Measurements from ENCODE around the gene PRSS27.
"Not testable (repeated sequence)": the region's sequence is repeated elsewhere in the genome, so short reads cannot be mapped to it uniquely, and the experiment has no call there.

PRSS27 gene

DNA sequence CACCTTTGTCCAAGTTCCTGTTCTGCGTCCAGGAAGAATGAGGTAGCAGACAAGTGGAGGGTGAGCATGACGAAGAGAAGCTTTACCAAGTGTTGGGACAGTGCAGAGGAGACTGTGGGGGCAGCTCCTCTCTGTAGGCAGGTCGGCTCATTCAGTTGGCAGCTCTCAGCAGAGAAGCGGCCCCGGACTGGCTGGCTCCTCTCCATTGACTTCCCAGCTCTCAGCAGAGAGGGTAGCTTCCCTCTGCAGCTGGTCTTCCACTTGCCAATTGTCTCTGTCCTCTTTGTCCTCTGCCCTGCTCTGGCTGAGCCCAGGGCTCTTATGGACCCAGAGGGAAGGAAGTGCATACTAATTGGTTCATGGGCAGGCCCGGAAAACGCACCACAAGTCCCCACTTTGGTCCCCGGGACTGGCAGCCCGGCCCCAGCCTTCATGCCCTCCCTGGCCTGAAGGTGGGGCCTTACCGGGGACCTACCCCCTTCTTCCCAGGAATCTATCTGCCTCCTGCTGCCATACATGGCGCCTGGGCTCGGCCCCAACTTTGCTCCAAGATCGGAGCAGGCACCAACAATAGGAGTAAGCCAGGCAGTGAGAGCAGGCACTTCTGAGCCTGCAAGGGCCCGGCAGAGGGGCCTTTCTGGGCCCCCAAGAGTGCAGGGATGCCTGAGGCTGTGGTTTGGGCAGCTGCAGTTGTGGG, 27.6 kb downstream of the PRSS27 start:
- DNase-seq, result no peak

- DNase-seq, result no peak
Measured at GRCh38 chr16:2691491-2692248, 28.4 kb downstream of the PRSS27 start.

GRCh38 chr16:2690852-2691251, 29.2 kb downstream of the PRSS27 start:
- DNase-seq, result no peak

DNA sequence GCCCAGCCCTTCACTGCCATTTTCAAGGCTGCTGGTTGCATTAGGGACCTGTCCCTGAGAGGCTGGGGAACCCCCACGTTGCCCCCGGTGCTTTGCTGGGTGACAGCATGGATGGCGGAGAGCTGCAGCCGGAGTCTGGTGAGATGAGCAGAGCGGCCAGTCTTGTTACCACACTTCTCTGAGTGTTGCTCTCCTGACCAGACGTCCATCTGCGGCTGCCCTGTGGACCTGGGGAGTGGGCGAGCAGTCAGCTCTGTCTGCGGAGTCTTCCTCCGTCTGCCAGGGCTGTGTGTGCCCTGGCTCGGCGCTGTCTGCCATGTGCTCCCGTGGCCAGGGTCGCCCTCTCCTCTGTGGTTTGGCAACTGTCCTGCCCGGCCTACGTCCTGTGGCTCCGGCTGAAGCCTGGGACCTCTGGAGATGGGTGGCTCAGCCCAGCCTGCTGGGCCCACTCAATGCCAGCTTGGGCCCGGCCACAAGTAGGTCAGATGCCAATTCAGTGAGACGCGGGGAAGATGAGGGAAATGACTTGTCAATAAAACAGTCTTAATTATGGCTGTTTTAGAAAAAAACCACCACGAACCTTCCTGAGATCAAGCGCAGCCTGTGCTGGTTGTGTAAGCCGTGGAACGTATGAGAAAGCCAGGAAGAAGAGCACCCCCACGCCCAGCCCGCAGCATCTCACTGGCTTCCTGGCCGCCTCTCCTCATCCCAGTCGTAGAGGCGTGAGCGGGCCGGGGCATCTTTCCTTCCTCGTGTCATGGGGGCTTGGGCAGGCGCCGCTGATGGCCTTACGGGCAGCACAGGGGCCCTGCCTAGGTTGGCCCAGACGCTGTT, 29.8 kb downstream of the PRSS27 start:
- DNase-seq, result no peak

DNA sequence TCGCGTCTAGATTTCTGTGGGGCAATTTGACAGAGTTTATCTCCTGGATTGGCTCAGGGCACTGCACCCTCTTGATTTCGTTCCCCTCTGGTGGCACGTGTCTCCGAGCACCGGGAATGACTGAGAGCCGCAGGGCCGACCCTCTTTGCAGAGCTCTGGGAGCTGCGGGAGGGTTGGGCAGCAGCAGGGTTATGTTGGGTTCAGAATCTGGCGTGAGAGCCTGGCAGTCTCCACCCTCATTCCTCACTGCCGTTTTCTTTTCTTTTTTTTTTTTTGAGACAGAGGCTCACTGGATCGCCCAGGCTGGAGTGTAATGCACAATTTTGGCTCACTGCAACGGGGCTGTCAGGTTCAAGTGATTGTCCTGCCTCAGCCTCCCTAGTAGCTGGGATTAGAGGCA, 30.6 kb downstream of the PRSS27 start:
- DNase-seq, result not testable (repeated sequence)

GRCh38 chr16:2687531-2688308, 32.3 kb downstream of the PRSS27 start:
- no peak for DNase-seq

- DNase-seq, result no peak
Measured at GRCh38 chr16:2686912-2687507, 33.0 kb downstream of the PRSS27 start.

DNA sequence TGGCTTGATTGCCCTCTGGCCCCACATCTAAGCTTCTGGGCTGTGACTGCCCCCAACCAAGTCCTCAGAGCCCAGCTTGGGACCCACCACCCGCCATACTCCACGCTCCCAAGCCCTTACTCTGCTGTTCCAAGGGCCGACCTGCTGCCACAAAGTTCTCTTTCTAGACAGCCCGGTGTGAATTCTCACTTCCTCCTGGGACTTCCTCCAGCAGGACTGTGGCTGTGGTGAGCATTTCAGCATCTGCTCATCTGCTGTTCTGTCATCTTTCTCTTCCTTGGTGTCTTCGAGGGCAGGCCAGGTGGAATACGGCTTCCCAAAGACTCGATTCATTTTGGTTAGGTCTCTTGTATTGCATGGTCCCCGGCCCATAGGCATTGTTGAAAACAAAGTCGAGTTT, 33.9 kb downstream of the PRSS27 start:
- not testable (repeated sequence) for DNase-seq

DNA sequence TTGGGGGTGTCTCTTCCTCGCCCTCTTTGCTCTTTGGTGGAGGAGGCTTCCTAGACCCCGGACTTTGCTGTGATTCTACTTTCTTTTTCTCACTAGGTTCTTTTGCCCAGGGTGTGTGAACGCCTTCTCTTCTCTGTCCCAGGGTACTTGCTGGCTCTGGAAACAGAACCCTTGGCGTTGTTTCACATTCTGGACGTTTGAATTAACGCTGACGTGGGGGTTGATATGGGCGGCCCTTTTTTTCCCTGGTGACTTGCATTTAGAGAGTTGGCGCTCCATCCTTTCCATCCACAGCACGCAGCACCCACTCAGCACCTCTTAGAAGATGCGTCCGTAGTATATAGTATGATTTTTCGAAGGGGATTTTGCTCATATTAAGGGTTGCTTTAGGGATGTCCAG, 37.0 kb downstream of the PRSS27 start:
- DNase-seq, result not testable (repeated sequence)

- DNase-seq, result peak; percentile 90
Measured at GRCh38 chr16:2682209-2683021, 37.6 kb downstream of the PRSS27 start, which contains the start of gene KCTD5. KCTD5 (plus strand) TSS chr16:2682523; CDS start chr16:2682549, 26 bp downstream.

DNA sequence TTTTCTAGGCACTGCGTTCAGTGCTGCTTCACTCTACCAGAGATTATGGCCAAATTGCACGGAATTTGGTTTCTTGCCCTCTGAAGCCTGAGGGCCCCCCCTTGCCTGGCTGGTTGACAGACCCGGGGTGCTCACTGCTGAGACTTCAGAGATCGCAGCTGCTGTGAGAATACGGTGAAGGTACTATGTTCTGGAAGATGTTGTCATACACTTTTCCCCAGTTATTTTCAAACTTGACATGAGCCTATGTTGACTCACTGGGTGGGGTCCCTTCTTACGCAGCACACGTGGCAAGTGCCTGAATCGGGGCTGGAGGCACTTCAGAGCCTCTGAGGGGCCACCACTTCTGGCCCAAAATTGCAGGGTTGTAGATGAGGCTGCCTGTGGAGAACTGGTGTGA, 39.7 kb downstream of the PRSS27 start:
- not testable (repeated sequence) for DNase-seq

GRCh38 chr16:2679902-2680301, 40.1 kb downstream of the PRSS27 start:
- not testable (repeated sequence) for DNase-seq

- not testable (repeated sequence) for DNase-seq
Measured at GRCh38 chr16:2678206-2678965, 41.6 kb downstream of the PRSS27 start.

DNA sequence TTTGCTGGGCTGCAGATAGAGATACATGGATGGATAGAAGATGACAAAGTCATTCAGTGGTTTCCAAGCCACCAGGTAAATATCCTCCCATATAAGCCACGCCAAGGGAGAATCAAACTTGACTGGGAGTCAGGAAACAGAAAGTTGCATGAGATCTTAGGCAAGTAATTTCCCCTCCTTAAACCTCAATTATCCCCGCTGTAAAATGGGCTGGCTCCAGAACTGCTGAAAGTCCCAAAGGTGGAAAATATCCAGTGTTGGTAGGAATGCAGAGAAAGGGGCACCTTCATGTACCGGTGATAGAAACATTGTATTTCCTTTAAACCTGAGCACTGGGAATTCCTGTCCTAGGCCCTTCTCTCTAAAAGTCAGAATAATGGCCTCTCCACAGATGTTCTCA, 43.1 kb downstream of the PRSS27 start:
- DNase-seq, result not testable (repeated sequence)

GRCh38 chr16:2675714-2676113, 44.3 kb downstream of the PRSS27 start:
- no peak for DNase-seq

DNA sequence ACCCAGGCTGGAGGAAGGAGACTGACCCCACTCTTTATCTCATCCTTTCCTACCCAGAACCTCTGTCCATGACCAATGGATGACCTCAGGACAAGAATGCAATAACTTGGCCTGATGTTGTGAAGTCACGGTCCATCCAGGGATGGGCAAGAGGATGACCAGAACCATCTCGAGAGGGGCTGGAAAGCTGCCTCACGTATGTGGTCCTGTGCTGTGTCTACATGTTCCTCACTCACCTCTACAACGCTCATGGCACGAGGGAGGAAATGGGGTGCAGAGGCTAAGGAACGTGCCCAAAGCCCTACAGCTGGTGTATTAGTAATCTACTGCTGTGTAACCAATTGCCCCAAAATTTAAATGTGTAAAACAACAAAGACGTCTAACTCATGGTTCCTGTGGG, 45.0 kb downstream of the PRSS27 start:
- DNase-seq, result no peak

DNA sequence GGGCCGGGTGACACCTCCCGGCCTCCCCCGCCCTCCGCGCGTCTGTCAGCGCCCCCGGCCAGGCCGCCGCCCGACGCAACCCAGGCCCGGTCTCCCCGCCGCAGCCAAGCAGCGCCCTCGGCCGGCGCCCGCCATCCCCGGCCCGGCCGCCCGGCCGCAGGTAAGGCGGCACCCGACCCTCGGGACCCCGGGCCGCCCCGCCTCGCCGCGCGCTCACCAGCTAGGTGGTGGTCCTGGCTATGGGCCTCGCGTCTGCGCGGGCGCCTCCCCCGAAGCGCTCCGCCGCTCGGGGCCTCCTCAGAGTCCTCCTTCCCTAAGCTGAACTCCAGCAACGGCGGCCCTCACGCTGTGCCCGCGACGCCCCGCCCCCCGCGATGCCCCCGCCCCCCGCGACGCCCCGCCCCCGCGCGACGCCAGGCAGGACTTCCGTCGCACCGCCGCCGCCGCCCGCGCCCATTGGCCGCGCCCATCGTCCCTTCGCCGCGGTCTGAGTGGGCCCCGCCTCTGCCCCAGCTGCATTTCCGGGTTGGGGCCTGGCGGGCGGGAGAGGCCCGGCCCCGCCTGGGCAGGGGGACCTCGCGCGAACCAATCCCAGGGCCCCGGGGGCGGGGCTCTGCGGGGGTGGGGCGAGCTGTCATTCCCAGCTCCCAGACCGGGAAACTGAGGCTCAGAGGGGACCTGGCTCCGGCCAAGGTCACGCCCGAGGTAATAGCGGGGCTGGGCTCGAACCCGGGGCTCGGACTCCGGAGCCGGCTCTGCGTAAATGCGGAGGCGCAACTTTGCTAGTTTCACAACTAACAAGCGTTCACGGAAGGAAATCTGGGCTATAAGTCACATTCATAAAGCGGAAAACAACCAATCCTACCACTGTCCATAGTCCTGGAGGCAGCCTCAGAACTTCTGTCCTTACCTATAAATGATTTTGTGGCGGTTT, 46.7 kb downstream of the PRSS27 start:
- peak; percentile 92 for DNase-seq

GRCh38 chr16:2671741-2672140, 48.3 kb downstream of the PRSS27 start:
- DNase-seq, result no peak

- not testable (repeated sequence) for DNase-seq
Measured at GRCh38 chr16:2671193-2671592, 48.8 kb downstream of the PRSS27 start.

Data from effector CD8-positive, alpha-beta T cell (primary cell).